Measurements from ENCODE around the gene CLASP1.
"Not testable (repeated sequence)": the region's sequence is repeated elsewhere in the genome, so short reads cannot be mapped to it uniquely, and the experiment has no call there.

The CLASP1 gene

DNA sequence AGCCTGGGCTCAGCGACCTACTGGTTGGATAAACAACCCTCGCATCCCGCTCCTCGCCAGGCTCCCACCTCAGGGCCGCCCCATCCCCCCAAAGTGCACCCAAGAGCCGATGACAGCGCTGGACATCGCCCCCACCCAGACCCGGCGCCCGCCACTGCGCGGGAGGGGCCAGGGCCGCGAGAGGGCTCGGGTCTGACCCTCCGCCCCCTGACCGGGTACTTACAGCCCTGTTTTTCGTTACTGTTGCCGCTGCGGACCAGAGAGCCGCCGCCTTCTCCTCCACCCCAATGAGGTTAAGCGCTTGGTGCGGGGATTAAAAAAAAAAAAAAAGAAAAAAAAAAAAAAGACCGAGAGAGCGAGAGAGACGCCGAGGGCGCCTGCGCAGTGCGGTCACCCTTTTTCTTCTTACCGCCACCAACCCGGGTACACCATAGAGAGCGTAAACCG is at the start of gene CLASP1:
Gene CLASP1, minus strand, starts transcription at position 314 of the 447 bp plus-strand sequence. CDS start 43,567 bp downstream, outside the sequence.
- DNase-seq: no peak

DNA sequence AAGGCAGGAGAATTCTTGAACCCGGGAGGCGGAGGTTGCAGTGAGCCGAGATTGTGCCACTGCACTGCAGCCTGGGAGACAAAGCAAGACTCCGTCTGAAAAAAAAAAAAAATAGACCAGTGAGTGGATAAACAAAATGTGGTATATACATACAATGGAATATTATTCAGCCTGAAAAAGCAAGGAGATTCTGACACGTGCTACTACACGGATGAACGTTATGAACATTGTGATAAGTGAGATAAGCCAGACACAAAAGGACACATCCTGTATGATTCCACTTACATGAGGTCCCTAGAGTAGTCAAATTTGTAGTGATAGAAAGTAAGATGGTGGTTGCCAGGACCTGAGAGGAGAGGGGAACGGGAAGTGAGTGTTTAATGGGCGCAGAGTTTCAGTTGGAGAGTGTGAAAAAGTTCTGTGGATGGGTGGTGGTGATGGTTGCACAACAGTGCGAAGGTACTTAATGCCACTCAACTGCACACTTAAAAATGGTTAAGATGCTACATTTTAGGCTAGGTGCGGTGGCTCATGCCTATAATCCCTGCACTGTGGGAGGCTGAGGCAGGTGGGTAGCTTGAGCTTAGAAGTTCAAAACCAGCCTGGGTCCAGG is 49.2 kb upstream of the CLASP1 start:
- DNase-seq: no peak

GRCh38 chr2:121697108-121697631 is 47.9 kb upstream of the CLASP1 start:
- DNase-seq: no peak

DNA sequence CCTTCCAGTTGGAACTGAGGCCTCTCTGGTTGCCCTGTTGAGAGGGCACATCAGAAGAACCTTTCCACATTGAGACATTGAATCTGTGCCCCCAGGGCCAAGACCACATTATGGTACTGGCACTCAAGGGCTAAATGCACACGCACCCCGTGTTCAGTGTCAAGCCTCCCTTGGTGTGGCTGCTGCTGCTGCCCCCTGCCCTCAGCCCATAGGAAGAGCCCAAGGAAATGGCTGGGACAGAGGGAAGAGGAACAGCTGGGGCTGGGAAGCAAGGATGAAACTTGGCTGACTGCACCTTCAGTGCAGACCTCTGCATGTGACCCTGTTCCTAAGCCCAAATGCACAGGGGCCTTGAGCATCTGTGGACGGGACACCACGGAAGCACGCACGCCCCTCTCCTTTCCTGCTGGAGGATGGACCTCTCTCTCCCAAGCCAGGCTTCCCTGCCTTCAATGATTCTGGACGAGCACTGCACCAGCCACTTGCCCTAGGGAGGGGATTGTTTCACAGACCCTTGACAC is 47.2 kb upstream of the CLASP1 start:
- no peak for DNase-seq

- DNase-seq: no peak
Observed at GRCh38 chr2:121695171-121695451, 45.8 kb upstream of the CLASP1 start.

DNA sequence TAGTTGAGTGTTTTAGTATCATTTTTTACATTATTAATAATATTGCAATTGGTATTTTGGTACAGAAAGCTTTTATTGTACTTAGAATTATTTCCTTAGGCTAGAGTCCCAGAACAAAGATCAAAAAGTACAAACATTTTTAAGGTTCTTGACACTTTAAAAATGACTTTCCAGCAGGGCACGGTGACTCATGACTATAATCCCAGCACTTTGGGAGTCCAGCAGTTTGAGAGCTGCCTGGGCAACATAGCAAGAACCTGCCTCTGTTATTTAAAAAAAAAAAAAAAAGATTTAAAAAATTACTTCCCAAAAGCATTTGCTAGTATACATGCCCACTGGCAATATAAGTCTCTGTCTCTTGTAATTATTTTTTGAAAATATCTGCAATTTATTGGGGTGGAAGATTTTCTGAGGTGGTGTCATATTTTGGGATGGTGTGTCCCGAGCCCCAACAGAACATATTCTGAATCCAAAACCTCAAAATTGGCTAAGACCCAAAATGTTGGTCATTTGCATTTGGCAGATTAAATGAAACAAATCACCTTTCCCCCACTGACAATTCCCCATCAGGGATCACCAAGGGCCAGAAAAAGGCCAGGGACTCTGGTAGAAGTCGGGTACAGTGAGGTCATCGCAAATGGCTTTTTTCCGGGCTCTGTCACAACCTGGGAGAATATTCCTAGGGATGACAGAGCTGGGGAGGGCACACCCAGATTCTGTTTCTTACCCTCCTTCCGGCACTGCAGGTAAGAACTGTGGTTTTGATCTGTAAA is 45.3 kb upstream of the CLASP1 start:
- DNase-seq: no peak

DNA sequence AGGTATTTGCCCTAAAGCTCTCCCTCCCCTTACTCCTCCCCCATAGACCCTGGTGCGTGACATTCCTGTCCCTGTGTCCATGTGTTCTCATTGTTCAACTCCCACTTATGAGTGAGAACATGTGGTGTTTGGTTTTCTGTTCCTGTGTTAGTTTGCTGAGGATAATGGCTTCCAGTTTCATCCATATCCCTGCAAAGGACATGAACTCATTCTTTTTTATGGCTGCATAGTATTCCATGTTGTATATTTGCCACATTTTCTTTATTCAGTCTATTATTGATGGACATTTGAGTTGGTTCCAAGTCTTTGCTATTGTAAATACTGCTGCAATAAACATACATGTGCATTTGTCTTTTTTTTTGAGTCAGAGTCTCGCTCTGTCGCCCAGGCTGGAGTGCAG is 41.3 kb upstream of the CLASP1 start:
- DNase-seq: not testable (repeated sequence)

DNA sequence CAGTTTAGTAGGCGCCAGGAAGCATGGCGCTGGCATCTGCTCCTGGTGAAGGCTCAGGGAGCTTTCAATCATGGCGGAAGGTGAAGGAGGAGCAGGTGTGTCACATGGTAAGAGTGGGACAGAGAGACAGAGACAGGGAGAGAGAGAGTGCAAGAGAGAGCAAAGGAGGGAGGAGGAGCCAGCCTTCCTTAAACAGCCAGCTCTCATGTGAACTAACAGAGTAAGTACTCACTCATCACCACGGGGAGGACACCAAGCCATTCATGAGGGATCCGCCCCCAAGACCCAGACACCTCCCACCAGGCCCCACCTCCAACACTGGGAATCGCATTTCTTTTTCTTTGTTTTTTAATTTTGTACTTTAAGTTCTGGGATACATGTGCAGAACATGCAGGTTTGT is 40.8 kb upstream of the CLASP1 start:
- DNase-seq: no peak

GRCh38 chr2:121689356-121689755 is 40.1 kb upstream of the CLASP1 start:
- DNase-seq: no peak

DNA sequence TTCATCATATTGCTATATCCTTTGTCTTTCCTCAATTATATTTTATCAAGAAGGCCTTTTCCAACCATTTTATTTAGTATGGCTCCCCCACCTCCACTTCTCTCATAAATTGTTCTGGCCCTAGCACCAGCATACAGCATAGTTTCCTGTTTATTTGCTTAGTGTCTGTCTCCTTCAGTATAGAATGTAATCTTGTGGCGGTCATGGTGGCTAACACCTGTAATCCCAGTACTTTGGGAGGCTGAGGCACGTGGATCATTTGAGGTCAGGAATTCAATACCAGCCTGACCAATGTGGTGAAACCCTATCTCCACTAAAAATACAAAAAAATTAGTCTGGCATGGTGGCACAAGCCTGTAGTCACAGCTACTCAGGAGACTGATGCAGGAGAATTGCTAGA is 39.6 kb upstream of the CLASP1 start:
- DNase-seq: no peak

DNA sequence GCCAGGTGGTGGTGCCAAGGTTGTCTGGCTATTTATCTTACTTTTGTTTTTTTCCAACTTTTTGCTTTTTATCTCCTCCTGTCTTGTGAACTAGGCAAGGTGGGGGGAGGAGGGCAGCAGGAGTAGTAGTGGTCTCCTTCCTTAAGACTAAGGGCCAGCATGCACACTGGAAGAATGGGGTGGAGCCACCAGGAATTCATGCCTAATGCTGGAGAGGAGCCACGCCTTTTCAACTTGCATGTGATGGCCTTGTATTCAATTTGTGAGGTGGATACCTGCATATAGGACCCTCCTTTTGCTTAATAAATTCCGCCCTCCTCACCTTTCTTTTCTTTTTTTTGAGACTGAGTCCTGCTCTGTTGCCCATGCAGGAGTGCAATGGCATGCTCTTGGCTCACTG is 37.6 kb upstream of the CLASP1 start:
- no peak for DNase-seq

DNA sequence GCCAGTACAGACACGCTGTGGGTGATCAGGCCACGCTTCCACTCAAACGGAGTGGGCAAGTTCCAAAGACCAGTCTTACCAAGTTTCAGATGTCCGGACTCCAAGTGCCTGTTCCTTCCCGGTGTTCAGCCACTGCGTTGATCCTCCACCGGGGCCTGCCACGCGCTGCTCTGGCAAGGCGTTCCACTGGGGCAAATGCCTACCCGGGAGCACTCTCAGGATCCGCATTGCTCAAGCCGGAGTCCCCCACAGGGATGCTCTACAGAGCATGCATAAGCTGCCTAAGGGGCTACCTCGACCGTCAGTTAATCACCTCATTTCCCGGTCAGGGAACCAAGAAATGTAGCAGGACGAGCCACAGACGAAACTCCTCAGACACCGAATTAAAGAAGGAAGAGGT is 37.0 kb upstream of the CLASP1 start:
- DNase-seq: no peak

- no peak for DNase-seq
Observed at GRCh38 chr2:121682396-121683298, 33.4 kb upstream of the CLASP1 start.

DNA sequence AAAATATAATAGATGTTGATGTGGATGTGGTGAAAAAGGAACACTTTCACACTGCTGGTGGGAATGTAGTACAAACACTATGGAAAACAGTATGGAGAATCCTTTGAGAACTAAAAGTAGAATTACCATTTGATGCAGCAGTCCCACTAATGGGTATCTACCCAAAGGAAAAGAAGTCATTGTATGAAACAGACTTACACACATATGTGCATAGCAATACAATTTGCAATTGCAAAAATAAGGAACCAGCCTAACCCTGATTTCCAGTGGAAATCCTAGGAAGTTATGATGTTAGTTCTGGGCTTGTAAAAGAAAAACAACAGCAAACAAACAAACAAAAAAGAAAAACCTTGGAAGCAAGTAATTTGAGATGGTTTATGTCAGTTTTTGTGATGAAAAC is 28.6 kb upstream of the CLASP1 start:
- DNase-seq: no peak

DNA sequence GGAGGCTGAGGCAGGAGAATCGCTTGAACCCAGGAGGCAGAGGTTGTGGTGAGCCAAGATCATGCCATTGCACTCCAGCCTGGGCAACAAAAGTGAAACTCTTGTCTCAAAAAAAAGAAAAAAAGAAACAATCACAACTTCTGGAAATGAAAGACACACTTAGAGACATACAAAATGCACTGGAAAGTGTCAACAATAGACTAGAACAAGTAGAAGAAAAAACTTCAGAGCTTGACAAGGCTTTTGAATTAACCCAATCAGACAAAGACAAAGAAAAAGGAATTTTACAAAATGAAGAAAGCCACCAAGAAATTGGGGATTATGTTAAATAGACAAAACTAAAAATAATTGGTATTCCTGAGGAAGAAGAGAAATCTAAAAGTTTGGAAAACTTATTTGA is 22.4 kb upstream of the CLASP1 start:
- DNase-seq: not testable (repeated sequence)

GRCh38 chr2:121670181-121670580 is 20.9 kb upstream of the CLASP1 start:
- DNase-seq: no peak

GRCh38 chr2:121667618-121668017 is 18.4 kb upstream of the CLASP1 start:
- no peak for DNase-seq

- DNase-seq: no peak
Observed at GRCh38 chr2:121666042-121666441, 16.8 kb upstream of the CLASP1 start.

DNA sequence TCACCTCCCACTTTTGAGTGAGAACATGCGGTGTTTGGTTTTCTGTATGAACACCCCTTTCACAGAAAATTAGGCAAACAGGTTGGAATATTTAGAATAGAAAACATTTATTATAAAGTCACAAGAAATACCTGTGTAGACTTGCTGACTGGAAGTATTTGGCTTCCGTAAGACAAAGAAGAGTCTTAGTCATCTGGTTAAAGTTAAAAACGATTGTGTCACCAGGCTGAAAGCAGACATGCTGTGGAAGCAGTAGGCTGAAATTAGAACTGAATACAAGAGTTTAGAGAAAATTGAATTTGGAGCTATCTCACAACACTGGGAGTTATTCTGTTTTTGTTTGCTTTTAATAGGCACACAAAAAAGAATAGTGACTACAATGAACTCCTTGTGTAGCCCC is 16.2 kb upstream of the CLASP1 start:
- DNase-seq: no peak

DNA sequence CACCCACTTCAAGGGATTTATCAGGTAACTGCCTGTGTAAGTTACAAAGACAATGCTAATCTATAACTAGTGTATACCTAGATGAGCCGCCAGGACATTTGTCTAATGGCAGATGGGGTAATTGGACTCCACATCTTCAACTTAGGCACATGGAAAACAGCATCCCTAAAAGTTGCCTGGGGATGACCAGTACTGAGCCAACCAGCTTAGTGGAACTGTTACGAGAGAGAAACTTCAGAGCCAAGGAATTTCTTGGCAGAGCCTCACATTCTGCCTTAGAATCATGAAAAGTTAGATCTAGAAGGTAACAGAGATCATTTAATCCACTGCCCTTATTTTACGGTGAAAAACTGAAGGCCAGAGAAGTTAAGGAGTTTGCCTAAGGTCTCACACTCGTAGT is 15.5 kb upstream of the CLASP1 start:
- no peak for DNase-seq

DNA sequence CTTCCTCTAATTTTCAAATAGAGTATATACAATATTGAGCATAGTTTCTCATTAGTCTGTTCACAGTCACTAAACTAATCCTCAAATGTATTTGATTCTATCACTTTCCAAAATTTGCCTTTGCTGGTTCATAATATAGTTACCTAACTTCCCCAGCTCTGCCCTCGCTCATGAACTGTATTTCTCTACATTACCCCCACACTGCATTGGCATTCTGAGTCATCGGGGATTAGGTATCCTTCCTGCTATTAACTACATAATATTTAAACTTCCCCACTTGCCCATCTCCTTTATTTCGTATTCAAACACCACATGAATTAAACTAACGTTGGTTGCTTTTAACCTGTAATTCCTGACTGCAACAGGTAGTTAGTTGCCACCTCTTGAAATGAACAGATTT is 14.8 kb upstream of the CLASP1 start:
- no peak for DNase-seq

DNA sequence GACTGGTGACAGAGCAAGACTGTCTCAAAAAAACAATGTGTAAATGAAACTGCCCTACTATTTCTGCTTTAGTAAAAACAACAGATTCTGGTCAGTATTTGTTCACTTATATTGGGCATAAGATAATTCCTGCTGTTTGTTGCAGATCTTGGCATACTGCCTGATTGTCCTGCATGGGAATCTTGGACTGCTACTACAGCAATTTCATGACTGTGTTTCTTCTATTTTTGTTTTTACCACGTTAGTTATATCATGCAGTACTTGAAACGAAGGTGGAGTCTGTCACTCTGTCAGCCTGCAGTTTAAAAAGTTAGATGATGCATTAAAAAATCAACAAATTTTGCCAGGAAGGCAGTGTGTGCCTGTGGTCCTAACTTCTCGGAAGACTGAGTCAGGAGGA is 14.2 kb upstream of the CLASP1 start:
- DNase-seq: no peak

- no peak for DNase-seq
Observed at GRCh38 chr2:121662656-121663055, 13.4 kb upstream of the CLASP1 start.
